HG02884 (cell line): ENCODE results near the gene MYO1C.
"Not testable (repeated sequence)": the region's sequence is repeated elsewhere in the genome, so short reads cannot be mapped to it uniquely, and the experiment has no call there.

Experiments
- ATAC-seq: cut with Tn5 transposase; IDR thresholded peaks from one replicate; pipeline ENCODE4 v1.9.1; 2021; ENCODE audit warnings: mild to moderate bottlenecking, moderate library complexity; ENCODE audit not compliant: unreplicated experiment

The MYO1C gene, protein sequence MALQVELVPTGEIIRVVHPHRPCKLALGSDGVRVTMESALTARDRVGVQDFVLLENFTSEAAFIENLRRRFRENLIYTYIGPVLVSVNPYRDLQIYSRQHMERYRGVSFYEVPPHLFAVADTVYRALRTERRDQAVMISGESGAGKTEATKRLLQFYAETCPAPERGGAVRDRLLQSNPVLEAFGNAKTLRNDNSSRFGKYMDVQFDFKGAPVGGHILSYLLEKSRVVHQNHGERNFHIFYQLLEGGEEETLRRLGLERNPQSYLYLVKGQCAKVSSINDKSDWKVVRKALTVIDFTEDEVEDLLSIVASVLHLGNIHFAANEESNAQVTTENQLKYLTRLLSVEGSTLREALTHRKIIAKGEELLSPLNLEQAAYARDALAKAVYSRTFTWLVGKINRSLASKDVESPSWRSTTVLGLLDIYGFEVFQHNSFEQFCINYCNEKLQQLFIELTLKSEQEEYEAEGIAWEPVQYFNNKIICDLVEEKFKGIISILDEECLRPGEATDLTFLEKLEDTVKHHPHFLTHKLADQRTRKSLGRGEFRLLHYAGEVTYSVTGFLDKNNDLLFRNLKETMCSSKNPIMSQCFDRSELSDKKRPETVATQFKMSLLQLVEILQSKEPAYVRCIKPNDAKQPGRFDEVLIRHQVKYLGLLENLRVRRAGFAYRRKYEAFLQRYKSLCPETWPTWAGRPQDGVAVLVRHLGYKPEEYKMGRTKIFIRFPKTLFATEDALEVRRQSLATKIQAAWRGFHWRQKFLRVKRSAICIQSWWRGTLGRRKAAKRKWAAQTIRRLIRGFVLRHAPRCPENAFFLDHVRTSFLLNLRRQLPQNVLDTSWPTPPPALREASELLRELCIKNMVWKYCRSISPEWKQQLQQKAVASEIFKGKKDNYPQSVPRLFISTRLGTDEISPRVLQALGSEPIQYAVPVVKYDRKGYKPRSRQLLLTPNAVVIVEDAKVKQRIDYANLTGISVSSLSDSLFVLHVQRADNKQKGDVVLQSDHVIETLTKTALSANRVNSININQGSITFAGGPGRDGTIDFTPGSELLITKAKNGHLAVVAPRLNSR

GRCh38 chr17:1492249-1493206 is at the start of gene MYO1C:
MYO1C (minus strand) TSS chr17:1492686; CDS start chr17:1492487, 199 bp downstream.
- ATAC-seq = no peak

- ATAC-seq = no peak
These were observed 49.0 kb upstream of the MYO1C start for GRCh38 chr17:1541367-1541904.

DNA sequence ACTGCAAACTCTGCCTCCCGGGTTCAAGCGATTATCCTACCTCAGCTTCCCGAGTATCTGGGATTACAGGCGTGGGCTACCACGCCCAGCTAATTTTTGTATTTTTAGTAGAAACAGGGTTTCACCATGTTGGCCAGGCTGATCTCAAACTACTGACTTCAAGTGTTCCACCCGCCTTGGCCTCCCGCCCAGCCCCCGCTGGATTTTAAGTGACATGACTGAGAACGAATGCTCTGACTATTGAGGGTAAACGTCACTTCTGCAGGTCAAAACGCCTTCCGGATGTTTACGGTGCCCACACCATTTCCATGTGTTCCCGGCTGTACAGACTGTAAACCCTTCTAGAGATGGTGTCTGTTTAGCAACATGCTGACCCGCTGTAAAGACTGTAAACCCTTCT is 47.3 kb upstream of the MYO1C start:
- ATAC-seq = no peak

DNA sequence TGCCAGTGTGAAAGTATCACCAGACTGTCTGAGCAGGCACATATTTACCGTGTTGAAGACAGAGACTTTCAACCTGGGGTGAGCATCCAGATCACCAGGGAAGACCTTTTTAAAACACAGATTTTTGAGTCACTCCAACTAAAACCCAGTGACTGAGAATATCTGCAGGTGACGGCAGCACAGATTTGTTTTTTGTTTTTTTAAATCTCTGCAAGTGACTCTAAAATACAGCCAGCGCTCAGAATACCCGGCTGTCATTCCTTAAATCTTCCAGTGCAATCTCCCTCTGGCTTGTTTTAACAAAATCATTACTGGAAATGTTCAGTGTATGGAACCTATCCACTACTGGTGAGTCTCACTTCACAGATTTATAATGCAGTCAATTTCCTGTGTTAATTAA is 43.3 kb upstream of the MYO1C start:
- no peak for ATAC-seq

GRCh38 chr17:1533661-1534325 is 41.3 kb upstream of the MYO1C start:
- ATAC-seq = no peak

DNA sequence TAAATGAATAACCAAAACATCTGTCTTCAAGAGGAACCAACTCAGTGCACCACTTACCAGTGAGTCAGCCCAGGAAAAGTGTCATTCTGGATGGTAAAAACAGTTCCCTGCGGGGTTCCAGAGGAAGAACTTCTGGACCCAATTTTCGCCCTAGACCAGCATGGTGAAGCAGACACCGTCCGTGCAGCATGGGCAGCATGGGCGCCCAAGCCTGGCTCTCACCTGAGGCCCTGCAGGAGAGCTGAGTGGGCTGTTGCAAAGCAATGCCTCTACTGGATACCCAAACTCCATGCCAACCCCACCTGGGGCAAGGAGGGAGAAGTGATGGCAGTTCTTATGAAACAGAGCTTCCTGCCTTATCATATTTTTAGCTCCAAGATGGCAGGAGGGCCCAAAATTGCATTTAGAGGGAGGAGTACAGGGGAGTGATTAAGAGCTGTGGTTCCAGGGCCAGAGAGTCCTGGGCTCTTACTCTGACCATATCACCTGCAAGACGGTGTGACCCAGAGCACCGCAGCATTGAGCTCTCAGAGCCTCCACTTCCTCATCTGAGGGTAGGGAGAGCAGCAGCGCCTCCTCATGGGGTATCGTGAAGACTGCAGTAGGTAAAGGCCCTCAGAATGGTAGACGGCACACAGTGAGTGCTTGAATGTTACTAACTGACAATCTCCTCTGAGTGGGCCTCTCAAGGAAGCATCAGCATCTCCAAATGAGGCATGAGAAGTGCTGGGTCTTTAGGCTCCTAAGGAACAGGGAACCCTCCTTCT is 40.5 kb upstream of the MYO1C start:
- ATAC-seq = no peak

GRCh38 chr17:1529863-1530262 is 37.4 kb upstream of the MYO1C start:
- no peak for ATAC-seq

GRCh38 chr17:1526876-1527275 is 34.4 kb upstream of the MYO1C start:
- not testable (repeated sequence) for ATAC-seq

- ATAC-seq = no peak
These were observed 30.1 kb upstream of the MYO1C start for GRCh38 chr17:1522626-1523025.

DNA sequence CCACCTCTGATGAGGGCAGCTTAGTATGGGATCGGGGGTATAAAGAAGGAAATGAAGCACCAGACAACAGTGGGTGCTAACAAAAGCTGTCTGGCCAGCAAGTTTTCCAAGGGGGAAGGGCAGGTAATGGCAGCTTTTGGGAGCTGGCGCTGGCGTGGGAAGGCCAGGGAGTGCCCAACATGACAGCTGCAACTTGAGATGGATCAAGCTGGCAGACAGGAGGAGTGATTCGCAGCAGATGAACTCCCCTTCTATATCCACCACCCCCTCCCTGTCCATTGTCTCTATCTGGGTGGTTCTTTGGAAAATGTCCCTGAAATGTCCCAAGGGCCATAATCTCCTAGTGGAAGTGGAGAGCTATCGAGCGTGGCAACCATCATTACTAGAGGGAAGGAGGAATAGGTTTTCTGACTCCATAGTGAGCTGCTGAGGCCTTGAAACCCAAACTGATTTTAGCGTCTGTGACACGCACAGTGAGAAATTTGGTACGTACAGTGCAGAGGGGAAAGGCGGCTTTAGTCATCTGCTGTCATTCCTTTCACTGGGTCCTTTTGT is 28.7 kb upstream of the MYO1C start:
- no peak for ATAC-seq

DNA sequence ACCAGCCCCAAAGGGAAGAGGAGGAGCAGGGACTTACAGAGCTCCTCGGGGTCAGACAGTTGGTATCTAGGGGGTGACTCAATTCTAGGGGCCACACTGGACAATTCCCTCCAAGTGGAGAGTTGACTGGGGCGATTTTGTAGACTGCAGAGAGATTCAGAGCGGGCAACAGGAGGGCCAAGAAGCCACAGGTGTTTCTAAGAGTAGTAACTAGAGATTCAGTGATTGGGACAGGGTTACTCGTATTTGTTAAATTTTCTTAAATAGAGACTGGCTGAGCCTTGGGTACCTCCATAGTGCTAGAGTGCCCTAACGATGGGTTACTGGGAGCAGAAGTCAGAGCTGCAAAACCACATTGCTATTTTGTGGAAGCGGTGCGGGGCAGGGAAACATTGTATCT is 27.2 kb upstream of the MYO1C start:
- ATAC-seq = no peak

DNA sequence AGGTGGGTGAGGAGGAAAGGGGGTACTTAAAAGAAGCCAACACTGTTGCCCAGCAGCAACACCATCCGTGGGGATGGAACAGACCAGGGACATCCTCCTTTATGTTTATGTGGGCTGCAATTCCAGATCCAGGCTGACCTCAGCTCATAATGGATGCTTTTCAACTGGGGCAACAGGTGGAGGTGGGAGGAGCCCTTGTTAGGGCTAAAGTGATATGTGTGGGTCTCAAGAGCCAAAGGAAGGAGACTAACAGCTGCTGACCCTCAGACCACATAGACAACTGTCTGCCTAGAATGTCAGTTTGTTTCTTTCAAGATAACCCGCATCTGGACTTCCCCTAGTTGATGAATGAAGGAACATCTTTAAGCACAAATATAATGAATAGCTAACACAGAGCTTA is 25.9 kb upstream of the MYO1C start:
- ATAC-seq = no peak

- ATAC-seq = peak; percentile 88
These were observed 24.1 kb upstream of the MYO1C start, which contains the start of gene INPP5K for GRCh38 chr17:1516388-1517161. INPP5K (minus strand) TSS chr17:1516612; CDS start chr17:1516499, 113 bp downstream.

DNA sequence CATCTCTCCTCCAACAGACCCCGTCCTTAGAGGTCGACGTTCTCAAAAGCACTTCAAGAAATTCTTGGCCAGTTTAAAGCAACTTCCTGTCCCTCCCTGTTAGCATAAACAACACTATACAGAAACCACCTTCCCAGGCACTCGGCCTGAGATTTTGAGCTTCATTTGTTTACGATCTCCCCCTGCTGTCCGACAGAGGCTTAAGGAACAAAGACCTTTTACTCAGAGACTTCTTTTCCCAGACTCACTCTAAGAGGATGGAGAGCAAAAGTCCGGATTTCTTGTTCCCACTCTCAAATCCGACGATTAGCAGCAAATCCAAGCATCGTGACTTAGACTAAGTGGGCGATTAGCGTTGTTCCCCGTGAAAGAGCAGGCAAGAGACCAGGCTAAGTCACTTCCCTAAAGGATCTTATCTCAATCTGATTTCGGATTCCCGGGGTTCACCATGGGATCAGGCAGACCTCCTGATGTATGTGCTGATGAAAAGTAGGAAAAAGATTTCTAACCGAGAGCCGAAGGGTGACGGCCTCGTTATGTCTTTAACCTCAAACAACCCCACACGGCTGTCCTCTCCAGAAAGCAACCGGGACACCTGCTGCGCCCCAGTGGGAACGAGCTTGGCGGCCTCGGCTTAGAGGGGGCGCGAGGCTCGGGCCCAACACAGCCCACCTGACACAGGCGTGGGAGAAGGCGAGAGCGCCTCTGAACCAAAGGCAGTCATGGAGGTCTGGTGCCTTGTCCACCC is 23.3 kb upstream of the MYO1C start:
- ATAC-seq = peak; percentile 16

DNA sequence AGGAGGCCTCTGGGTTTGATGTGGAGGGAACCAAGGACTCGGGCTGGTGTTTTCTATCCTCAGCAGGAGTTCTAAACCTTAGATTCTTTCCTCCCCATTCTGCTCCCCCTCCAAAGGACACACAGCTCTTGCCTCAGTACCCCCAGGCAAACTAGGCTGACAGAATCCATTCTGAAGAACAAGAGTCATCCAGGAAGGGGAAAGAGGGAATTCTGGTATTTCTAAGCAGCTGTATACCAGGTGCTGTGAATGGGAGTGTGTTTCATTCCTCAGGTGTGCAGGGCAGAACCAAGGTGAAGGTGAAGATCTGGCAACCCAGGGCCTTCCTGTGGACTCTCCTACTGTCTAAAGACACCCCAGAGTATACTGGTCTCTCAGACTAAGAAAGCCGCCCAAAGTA is 19.9 kb upstream of the MYO1C start:
- no peak for ATAC-seq

DNA sequence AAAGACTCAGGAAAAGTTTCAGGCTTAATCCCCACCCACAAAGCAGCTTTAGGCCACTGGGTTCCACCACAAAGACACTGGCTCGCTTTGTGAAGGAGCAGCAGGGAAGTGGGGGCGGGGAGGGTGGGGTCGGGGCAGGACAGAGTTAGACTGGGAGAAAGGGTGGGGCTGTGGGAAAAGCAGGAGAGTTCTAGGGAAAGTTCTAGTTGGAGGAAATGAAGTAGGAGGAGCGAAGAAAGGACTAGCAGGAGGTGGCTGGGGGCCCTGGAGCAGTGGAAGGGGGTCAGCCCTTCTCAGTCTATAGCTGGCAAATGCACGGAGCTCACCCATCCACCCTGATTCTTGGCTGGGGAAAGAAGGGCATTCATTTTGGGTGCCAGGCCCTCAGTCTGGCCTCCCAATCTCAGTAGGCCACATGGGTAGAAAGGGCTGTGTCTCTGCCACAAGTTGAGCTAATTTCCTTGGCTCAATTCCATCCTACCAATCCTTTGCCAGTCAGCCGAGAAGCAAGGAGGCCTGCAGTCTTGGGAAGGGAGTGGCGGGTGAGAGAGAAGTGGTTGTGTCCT is 19.4 kb upstream of the MYO1C start:
- no peak for ATAC-seq

DNA sequence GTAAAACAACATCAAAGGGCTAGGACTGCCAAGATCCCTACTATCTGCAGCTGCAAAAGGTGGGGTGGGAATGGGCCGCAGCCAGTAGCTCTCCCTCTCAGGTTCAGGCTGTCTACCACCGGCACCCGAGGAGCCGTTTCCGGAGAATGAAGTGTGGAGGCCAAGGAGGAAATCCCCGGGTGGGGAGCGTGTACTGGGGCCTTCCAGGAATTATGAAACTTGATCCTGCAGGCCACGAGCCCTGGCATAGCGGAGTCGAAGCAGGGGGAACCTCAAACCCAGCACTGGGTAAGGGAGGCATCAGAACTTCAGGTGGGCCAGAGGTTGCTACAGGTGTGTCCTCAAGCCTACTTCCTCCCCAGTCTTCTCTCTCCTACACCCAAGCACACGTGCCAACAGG is 18.8 kb upstream of the MYO1C start:
- ATAC-seq = no peak
